K562 (cell line): ENCODE measurements around the gene TSC22D3.

Experiments used
- HNRNPK ChIP-seq: fragments of 200-400 bp; formaldehyde crosslinking; IDR thresholded peaks from one replicate; pipeline ENCODE4 v1.6.1; 2018; ENCODE audit warnings: mild to moderate bottlenecking, low read depth, low read length; ENCODE audit not compliant: poor library complexity, severe bottlenecking
- HNRNPUL1 ChIP-seq: fragments of 200-400 bp; formaldehyde crosslinking; IDR thresholded peaks from 2 replicates; pipeline ENCODE4 v1.6.1; 2017; ENCODE audit warnings: low read length
- YY1 ChIP-seq, 3 experiments: IDR thresholded peaks; 2 replicates each; pipeline ENCODE4 v1.6.1; 2011; ENCODE audit warnings: low read length in 2 of 3, mild to moderate bottlenecking in 2 of 3, moderate library complexity in 2 of 3, borderline replicate concordance in 1 of 3, control low read depth in 1 of 3, low read depth in 1 of 3; ENCODE audit not compliant: insufficient read depth in 3 of 3, insufficient replicate concordance in 2 of 3, control insufficient read depth in 1 of 3, insufficient read length in 1 of 3; ENCODE audit errors: extremely low read depth in 1 of 3
- ZNF253 ChIP-seq: fragments of 250-450 bp; sonication (Bioruptor Pico); conservative IDR thresholded peaks from 2 replicates; pipeline ENCODE4 v1.6.1; 2021; ENCODE audit warnings: mild to moderate bottlenecking
- ZNF280A ChIP-seq: fragments of 450-650 bp; IDR thresholded peaks from 2 replicates; pipeline ENCODE4 v1.6.1; 2018; ENCODE audit warnings: mild to moderate bottlenecking, low read depth; ENCODE audit not compliant: partially characterized antibody
- TF ChIP-seq, protein P1 (sequence below), 2 experiments: fragments of 450-650 bp; conservative IDR thresholded peaks; 2 replicates each; pipeline ENCODE4 v1.6.1; 2017; ENCODE audit warnings: mild to moderate bottlenecking in 2 of 2, moderate library complexity in 2 of 2

DNA sequence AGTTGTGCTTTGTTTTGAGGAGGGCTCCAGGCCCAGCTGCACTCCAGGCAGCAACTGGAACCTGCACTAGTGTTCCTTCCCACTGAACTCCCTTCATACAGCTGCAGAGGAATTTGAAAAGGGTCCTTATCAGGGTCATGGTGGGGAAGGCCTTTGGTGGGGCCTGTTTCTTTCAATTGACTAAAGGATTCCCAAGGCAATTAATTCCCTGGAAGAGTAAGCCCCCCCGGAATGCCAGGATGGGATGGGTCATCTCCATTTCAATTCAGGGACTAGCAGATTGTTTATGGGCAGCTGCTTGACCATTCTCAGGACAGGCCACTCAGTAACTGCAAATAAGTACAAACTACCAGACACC, 45.3 kb downstream of the TSC22D3 start:
- TF ChIP-seq, protein P1, sequence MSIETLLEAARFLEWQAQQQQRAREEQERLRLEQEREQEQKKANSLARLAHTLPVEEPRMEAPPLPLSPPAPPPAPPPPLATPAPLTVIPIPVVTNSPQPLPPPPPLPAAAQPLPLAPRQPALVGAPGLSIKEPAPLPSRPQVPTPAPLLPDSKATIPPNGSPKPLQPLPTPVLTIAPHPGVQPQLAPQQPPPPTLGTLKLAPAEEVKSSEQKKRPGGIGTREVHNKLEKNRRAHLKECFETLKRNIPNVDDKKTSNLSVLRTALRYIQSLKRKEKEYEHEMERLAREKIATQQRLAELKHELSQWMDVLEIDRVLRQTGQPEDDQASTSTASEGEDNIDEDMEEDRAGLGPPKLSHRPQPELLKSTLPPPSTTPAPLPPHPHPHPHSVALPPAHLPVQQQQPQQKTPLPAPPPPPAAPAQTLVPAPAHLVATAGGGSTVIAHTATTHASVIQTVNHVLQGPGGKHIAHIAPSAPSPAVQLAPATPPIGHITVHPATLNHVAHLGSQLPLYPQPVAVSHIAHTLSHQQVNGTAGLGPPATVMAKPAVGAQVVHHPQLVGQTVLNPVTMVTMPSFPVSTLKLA (conservative IDR thresholded peaks at IDR 0.05) = no peak
- no peak for TF ChIP-seq ZNF280A
- TF ChIP-seq HNRNPK = no peak
- TF ChIP-seq ZNF253 (CRISPR knock-in tag) = no peak
- no peak for TF ChIP-seq HNRNPUL1
- no peak for TF ChIP-seq YY1 (IDR thresholded peaks at IDR 0.05; ENCODE audit: borderline replicate concordance in 1 of 3, control insufficient read depth in 1 of 3, extremely low read depth in 1 of 3, insufficient read depth in 3 of 3, insufficient read length in 1 of 3, insufficient replicate concordance in 2 of 3, low read depth in 1 of 3, low read length in 2 of 3)
